HG02623 (cell line): Measurements from ENCODE around the gene DNAJC7.
"Not testable (repeated sequence)": the region's sequence is repeated elsewhere in the genome, so short reads cannot be mapped to it uniquely, and the experiment has no call there.

Experiments used
- ATAC-seq: cut with Tn5 transposase; IDR thresholded peaks from one replicate; pipeline ENCODE4 v1.9.1; 2021; ENCODE audit warnings: moderate library complexity; ENCODE audit not compliant: unreplicated experiment

Gene DNAJC7

GRCh38 chr17:42013740-42014139 is 3.5 kb downstream of the DNAJC7 start:
- not testable (repeated sequence) for ATAC-seq

GRCh38 chr17:42012363-42012762 is 4.9 kb downstream of the DNAJC7 start:
- not testable (repeated sequence) for ATAC-seq

GRCh38 chr17:42010898-42011516 is 6.2 kb downstream of the DNAJC7 start:
- ATAC-seq, result no peak

GRCh38 chr17:42010266-42010680 is 7.0 kb downstream of the DNAJC7 start:
- not testable (repeated sequence) for ATAC-seq

DNA sequence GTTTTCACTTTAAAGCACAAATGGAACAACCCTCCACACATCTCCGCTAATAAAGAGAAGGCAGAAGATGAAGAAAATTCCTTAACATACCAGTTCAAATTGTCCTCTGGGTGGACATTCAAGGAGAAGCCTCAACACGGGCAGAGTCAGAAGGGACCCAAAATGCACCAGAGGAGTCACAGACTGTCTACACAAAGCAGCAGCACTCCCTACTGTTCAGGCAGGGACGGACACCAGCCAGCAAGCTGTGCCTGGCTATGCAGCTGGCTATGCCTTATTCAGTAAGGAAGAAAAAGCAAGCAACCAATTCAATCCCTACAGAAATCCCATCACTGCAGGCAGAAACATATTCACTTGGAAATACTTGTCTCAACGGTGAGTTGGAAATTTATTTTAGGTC is 8.1 kb downstream of the DNAJC7 start:
- ATAC-seq, result no peak

DNA sequence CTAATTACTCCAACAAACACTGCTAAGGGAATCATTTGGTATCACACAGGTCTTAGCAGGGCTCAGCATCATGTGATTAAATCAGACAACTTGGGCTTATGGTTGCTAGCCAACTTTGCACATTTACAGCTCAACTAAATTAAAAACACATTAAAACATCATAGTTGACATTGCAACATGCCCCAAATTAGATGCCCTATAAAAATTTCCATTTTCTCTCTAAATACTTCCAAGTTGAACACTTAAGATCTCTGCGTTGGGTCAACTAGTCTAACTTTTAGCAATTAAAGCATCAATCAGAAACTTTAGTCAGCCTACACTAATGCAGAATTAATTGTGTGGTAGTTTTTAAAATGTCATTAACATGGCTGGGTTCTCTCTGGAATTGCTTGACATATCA is 12.1 kb downstream of the DNAJC7 start:
- no peak for ATAC-seq

- ATAC-seq, result no peak
Observed at GRCh38 chr17:42002792-42003301, 14.4 kb downstream of the DNAJC7 start.

- no peak for ATAC-seq
Observed at GRCh38 chr17:42002175-42002791, 15.0 kb downstream of the DNAJC7 start.

GRCh38 chr17:42001729-42002128 is 15.5 kb downstream of the DNAJC7 start:
- no peak for ATAC-seq

DNA sequence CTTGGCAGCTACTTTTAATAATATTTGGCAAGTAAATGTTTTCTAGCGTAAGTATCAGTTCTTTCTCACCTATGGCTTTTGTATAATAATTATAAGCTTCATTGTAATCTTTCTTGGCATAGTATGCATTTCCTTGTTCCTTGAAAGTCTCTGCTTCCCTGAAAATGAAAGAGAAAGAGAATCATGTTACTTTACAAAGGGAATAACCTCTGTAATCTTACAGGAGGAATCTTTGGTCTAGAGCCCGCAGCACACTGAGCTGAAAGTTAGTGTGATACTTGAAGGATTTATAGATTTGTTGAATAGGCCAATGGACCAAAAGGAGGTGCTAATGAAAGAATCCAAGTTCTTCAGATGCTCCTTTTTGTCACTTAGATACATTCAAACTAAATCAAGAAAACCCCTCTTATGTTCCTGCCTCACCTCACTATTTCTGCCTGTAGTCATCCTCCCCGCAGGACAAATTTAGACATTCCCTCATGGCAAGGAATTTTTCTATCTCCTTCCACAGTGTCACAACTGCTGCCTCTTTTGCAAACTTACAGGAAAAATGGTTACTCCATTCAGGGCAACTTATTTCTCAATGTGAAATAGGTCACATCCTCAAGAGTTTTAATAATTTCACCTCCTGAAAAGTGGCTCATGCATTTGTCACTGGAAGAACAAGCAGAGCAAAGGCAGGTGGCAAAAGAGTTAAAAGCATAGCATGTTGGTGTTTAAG is 16.7 kb downstream of the DNAJC7 start:
- ATAC-seq, result no peak

- no peak for ATAC-seq
Observed at GRCh38 chr17:41998497-41998896, 18.7 kb downstream of the DNAJC7 start.

DNA sequence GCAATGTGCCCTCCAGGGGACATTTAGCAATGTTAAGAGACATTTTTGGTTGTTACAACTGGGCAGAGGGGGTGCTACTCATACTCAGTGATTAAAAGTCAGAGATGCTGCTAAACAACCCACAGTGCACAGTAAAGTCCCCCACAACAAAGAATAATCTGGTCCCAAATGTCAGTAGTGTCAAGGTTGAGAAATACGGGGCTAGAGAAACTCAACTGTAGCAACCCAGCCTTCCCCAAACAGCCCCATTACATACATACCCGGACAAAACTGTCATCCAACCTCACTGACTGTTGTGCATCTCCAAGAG is 20.4 kb downstream of the DNAJC7 start:
- ATAC-seq, result no peak

DNA sequence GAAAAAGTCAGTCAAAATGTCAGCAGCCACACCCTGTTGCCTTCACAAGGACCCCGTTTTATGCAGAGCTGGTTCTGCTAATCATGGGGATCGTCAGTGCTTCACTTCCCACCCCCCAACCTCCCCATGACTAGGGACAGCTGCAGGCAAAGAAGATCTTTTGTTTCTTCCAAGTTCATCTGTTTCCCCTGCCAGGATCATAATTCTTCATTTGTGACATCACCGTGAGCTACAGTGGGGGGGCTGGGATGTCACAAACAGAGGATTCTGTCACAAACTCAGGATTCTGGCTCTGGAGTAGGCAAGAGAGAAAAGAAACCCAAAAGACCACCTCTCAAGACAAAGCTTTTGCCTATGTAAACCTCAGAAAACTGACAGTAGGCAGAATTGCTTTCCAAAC is 24.7 kb downstream of the DNAJC7 start:
- ATAC-seq, result no peak

GRCh38 chr17:41989702-41990419 is 27.4 kb downstream of the DNAJC7 start:
- no peak for ATAC-seq

- ATAC-seq, result no peak
Observed at GRCh38 chr17:41988418-41988817, 28.8 kb downstream of the DNAJC7 start.

- no peak for ATAC-seq
Observed at GRCh38 chr17:41987642-41988041, 29.6 kb downstream of the DNAJC7 start.

- ATAC-seq, result no peak
Observed at GRCh38 chr17:41986634-41987033, 30.6 kb downstream of the DNAJC7 start.

DNA sequence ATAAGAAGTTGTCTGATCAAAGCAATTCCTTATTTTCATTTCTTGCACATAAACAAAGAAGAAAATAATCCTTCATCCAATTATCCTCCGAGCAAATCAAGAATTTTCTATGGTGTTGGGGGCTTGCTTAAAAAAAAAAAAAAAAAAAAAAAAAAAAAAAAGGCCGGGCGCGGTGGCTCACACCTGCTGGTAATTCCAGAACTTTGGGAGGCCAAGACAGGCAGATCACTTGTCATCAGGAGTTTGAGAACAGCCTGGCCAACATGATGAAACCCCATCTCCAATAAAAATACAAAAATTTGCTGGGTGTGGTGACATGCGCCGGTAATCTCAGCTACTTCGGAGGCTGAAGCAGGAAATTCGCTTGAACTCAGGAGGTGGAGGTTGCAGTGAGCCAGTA is 31.3 kb downstream of the DNAJC7 start:
- ATAC-seq, result no peak

- ATAC-seq, result no peak
Observed at GRCh38 chr17:41984454-41984853, 32.8 kb downstream of the DNAJC7 start.

DNA sequence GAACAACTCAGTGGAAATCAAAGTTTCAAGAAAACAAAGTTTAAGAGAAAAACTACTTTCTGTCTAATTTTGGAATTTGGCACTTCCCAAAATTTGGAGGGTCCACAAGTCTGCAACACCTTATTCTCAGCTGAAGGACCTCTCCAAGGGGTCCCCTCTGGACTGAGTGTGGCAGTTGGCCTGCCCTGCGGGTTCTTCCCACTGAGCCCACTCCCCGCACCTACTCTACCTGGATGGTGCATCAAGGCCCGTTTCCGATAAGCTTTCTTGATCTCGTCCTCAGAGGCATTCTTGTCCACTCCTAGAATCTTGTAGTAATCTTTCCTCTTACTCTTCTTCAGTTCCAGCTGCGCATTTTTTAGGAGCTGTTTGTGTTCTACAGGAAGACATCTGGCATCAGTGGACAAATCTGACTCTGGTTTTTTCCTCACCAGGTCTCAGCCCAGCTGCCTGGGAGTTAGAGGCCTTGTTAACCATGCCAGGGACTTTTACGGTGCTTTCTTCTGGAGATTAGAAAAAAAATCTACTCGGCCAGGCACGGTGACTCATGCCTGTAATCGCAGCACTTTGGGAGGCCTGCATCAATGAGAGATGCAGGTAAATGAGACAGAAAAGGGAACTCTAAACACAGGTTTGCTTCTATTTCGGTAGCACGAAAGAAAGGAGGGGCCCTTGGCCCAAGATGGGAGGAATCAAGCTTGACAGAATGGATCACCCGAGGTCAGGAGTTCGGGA is 35.0 kb downstream of the DNAJC7 start:
- ATAC-seq, result no peak

- no peak for ATAC-seq
Observed at GRCh38 chr17:41977991-41978390, 39.2 kb downstream of the DNAJC7 start.
